Measurements from ENCODE around the gene ITPR1.

ITPR1 gene

DNA sequence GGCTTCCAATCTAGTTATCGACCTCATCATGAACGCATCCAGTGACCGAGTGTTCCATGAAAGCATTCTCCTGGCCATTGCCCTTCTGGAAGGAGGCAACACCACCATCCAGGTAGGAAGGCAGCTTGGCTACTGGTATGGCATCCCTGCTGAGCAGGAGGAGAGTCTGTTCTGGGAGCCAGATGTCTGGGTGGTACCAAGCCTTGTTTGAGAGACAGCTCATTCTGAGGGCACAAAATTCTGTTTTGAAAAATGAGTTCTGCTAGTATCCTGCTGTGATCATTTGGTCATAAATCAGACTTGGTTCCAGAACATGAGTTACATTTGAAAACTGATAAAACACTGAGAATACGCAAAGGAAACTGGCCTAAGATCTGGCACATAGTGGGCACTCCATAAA is 242.1 kb downstream of the ITPR1 start:
- no peak for DNase-seq (ENCODE audit: extremely low read depth in 1 of 2, low read depth in 1 of 2)

DNA sequence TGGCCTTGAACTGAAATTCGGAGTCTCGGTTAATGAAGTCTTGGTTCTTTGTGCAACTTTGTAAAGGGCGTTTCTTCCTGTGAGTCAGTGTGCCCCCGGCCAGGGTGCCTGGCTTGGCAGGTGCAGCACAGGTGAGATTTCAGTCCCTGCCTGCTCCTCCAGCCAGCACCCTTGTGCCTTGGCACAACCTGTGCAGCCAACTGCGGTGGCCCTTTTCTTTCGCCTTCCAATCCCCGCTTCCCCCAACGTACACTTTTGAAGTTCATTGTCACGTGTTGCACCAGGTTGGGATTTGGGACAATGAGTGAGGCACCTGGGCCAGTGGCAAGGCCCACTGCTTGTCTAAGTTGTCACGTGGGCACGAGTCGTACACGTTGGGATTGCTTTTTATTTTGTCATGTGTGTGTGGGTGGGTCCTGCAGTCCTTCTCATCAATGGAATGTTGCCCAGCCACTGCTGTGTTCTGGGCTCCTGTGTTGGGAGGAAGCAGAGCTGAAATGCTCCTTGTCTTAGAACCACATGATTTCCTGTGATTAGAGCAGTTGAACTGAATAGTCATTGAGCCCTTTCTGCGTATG is 243.2 kb downstream of the ITPR1 start:
- DNase-seq (ENCODE audit: extremely low read depth in 1 of 2, low read depth in 1 of 2), result no peak

DNA sequence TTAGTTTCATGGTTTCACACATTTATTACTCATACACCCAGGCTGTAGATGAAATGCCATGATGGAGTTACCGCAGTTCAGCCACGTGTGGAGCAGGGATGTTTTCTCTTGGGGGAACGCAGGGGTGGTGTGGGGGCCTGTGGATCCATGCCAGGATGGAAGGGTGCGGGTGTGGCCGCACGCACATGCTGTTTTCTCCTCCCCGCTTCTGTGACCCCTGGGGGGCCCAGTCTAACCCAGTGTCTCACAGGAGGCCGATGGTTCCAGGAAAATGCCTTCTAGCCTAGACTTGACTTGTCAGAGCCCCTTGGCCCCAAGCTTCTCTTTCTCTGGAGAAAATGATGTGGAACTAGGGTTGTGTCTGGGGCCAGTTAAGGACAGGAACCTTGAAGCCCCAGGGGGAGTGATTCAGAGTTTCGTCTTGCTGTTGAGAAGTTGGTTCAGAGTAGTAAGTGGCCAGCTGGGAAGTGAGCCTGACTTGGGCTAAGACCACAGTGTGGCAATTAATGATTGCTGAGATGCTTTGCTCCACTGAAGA is 245.7 kb downstream of the ITPR1 start:
- DNase-seq (ENCODE audit: extremely low read depth in 1 of 2, low read depth in 1 of 2), result no peak

DNA sequence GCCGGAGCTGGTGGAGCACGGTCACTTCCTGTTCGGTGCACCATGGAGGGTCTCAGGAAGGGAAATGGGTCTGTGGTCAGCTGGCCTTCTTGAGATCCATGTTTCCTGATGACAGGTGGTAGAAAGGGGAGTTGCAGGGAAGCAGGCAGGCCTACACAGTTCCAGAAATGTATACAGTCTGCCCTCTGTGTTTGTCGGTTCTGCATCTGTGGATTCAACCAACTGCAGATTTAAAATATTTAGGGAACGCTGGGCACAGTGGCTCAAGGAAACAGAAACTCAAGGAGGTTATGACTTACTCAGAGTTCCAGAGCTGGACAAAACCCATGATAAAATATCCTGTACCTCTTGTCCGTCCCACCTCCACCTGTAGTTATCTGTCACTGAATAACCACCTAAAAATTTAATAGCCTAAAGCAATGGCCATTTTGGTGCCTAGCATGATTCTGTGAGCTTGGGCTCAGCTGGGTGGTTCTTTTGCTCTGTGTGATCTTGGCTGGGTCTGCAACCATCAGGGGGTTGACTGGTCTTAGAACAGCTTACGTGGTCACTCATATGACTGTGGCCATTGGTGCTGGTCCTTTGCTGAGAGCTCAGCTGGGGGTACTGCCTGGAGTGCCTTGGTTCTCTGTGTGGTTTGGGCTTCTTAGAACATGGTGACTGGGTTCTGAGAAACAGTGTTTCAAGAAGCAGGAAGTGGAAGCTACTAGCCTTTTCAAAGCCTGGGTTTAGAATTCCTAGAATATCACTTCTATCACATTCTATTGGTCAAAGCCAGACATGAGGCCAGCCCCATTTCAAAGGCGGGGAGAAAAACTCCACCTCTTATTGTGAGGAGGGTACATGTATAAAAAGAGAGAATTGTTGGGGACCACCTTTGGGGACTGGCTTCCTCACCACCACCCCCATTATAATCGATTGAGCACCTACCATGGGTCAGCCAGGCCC is 246.4 kb downstream of the ITPR1 start:
- no peak for DNase-seq (ENCODE audit: extremely low read depth in 1 of 2, low read depth in 1 of 2)

DNA sequence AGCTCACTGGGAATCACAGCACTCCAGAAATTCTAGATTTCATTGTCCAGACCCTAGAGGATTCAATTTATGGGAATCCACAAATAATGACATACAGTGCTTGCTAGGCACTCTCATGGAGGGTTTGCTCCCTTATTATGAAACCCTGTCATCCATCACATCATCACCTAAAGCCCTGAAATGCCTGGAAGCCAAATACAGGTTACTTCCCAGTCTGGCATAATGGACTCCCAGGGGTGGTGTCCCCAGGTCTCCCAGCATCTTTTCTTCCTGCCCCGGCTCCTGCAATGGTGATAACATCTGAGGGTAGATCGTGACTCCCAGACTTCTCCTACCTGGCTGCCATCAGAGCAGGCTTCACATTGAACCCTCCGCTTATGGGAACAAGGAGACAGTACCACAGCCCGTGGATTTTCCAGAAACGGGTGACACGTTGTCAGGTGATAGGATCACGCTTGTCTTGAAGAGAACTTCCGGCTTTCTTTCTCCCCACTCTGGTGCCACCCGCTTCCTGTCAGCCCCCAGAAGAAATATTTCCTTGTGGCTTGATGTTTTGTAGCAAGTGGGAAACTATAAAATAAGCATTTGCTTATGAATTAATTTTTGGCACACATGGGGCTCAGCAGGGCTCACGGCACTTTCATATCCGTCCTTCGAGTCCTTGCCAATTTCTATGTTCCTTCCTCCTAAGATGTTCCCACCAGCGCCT is 247.4 kb downstream of the ITPR1 start:
- DNase-seq (ENCODE audit: extremely low read depth in 1 of 2, low read depth in 1 of 2), result no peak

DNA sequence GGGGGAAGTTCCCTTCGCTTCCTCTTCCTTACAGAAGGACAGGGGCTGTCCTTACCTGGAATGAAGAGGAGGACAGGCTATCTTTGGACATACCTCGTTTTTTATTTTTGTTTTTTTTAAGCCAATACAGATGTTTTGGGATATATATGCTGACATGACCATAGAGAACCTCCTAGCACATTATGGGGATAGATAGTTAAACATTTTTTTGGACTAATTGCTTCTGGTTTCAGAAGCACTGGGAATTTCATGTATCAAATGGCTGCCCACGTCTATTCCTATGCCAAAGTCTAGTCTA is 247.9 kb downstream of the ITPR1 start:
- no peak for DNase-seq (ENCODE audit: extremely low read depth in 1 of 2, low read depth in 1 of 2)

DNA sequence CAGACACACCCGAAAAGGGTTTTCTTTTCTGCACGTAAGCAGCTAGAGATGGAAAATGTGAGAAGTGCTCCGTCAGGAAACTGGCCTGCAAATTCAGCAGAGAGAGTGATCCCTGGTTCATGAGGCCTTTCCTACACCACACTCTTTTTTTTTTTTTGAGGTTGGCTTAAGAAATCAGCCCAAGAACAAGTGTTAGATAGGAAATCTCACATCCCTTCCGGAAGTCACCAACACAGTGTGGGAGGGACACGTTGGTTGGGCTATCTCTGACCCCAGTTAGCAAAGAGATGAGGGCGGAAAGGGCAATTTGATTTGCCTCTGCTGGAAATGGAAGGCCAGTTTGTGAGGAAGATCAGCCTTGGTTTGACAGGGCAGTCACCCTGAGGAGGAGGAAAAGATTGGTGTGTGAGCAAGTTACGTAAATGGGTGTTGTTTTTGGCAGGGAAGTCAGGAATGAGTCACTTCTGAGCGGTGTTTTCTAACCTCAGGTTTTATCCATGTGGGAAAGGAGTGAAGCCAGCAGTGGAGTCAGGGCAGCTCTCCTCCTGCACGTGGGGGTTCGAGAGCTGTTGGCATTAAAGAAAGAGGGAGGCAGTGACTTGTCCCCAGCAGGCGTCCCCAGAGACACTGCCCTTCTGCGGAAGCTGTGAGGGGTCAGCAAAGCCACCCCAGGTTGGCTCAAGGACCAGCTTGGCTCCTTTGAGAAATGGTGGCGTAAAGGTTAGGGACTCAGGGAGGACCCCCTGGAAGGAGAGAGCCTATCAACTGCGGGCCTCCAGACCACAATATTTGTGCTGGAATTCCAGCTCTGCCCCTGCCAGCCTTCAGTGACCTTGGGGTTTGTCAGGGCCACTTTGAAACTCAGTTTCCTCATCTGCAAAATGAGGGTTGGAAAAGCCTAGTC is 248.5 kb downstream of the ITPR1 start:
- DNase-seq (ENCODE audit: extremely low read depth in 1 of 2, low read depth in 1 of 2), result no peak

DNA sequence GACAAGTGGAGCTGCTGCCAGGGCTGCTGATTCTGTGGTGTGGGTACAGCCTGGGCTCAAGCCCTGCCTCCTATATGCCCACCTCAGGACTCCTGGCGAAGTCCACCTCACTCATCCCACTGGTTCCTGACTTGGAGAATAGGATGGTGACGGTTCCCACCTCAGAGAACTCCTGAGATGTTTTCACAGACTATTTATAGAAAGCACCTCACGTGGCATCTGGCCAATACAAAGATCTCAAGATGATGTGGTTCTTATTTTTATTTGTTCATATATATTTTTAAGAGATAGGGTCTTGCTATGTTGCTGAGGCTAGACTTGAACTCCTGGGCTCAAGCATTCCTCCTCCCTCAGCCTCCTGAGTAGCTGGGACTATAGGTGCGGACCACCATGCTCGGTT is 249.2 kb downstream of the ITPR1 start:
- DNase-seq (ENCODE audit: extremely low read depth in 1 of 2, low read depth in 1 of 2), result no peak

DNA sequence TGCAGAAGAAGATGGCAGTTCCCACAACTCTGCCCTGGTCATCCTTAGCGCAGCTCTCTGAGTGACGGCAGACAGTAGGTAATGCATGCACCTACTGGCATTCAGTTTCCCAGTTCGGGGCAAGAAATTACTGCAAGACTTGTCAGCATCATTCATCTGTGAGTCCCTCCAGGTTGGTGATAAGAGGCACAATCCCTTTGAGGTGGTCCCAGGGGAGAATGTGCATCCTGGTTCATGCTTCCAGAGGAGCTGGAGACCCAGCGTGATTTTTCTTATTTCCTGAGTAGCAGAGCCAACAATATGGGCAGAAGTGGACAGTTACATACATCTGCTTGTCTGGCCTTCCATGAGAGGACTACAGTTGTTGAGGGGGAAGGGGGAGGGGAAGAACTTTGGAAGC is 250.2 kb downstream of the ITPR1 start:
- DNase-seq (ENCODE audit: extremely low read depth in 1 of 2, low read depth in 1 of 2), result no peak

DNA sequence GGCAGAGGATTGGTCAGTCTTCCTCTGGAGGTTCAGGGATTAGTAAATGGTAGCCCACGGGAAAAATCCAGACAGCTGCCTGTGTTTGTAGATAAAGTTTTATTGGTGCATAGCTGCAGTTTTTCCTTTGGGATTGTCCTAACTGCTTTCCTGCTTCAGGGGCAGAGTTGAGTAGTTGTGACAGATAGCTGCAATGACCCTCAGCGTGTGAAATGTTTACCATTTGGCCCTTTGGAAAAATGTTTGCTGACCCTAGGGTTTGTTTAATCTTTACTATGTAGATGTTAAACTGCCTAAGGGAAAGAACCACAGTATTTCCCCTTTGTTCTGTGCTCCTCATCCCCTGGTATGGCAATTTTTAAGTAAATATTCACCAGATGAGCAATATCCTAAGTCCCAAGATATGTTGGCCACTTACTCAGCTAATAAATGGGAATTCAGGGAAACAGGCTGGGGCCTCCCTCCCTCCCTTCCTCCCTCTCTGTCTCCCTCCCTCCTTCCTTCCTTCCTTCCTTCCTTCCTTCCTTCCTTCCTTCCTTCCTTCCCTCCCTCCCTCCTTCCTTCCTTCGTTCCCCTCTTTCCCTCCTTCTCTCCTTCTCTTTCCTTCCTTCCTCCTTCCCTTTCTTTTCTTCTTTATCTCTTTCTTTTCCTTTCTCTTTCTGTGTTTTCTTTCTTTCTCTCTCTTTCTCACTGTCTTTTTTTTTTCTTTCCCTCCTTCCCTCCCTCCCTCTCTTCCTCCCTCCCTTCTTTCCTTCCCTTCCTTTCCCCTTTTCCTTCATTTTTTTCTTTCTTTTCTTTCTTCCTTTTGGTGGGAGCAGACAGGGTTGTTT is 251.5 kb downstream of the ITPR1 start:
- DNase-seq (ENCODE audit: extremely low read depth in 1 of 2, low read depth in 1 of 2), result no peak

DNA sequence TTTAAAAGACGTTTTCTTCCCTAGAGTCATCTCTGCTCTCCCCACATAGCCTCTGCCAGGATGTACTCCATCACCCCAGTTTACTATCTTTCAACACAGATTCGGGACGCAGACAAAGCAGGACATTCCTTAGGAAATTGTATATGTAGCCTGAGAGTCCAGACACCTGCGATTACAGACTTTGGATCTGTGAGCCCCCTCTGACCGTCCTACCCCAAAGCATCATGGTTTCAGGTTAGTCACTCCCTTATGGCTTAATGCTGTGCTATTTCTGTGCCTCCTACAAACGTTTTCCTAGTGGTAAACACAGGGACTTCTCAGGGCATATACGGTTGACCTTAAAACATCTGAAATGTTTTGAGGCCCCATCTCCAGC is 252.1 kb downstream of the ITPR1 start:
- no peak for DNase-seq (ENCODE audit: extremely low read depth in 1 of 2, low read depth in 1 of 2)

DNA sequence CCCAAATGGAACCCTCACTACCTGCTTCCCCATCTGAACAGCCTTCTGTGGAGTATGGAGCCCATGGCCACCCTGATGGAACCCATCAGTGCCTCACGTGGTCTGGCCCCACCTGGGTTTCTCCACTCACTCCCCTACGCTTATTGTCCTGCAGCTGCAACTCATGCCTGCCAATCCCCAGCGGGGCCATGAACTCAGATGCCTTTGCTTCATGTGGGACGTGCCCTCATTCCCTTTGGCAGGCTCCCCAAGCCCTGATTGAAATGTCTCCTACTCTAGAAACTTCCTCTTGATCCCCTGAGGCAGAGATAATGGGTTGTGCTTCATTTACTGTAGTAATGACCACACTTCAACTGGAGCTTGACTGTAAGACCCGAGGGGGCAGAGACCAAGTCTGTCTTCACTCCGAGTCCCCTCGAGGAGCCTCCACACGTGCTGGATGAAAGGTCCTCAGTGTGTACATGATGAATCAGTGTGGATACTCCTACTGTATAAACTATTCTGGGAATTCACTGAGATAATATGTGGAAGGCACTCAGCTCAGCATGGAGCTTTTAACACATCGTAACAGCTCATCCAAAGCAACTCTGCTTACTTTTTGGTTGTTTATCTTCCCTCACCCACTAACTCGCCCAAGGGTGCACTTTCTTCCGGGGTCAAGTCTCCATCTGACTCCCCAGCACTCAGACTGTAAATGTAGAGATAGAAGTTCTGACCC is 253.3 kb downstream of the ITPR1 start:
- no peak for DNase-seq (ENCODE audit: extremely low read depth in 1 of 2, low read depth in 1 of 2)

DNA sequence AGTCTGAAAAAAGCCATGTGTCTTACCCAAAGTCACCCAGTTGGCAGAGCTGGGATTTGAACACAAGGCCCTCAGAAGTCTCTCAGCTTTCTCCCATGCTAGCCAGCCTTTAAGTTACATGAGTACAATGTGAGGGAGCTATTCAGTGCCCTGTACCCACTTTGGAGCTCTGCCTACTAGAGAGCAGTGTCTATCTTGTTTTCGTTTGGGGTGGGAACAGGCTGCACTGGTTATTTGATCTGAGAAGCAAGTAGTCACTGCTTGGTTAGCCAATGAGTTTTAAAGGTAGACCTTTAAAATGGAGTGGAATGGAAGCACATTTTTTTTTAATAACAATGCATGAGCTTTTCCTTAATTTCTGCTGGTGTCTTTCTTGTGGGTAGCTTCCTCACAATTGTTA is 255.0 kb downstream of the ITPR1 start:
- no peak for DNase-seq (ENCODE audit: extremely low read depth in 1 of 2, low read depth in 1 of 2)

DNA sequence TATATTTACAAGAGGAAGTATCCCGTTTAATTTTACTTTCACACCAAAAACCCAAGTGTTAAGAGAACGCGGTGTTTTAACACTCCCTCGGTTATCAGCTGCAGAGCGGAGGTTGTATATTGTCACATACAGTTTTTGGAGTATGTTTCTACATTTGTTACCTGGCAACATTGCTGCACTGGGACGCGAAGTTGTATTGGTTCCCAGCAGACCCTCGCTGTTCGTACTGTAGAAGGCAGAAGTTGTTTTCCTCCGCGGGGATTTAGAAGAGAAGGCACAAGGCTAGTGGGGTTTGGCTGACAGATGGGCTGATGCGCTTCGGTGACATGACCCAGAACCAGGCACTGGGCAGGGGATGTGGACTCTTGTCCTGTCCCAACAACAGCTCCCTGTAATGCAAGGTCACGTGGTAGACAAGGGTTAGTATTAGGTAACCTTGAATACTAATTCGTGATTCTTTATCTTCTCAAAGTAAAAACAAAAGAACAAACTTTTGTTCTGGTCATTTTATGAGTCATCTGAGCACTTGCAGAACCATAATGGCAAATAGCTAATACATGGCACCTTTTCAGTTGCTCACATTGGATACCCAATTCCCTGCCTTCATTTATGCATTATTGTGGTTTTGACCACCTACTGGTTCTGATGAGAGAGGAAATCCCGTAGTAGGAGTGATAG is 255.7 kb downstream of the ITPR1 start:
- no peak for DNase-seq (ENCODE audit: extremely low read depth in 1 of 2, low read depth in 1 of 2)

DNA sequence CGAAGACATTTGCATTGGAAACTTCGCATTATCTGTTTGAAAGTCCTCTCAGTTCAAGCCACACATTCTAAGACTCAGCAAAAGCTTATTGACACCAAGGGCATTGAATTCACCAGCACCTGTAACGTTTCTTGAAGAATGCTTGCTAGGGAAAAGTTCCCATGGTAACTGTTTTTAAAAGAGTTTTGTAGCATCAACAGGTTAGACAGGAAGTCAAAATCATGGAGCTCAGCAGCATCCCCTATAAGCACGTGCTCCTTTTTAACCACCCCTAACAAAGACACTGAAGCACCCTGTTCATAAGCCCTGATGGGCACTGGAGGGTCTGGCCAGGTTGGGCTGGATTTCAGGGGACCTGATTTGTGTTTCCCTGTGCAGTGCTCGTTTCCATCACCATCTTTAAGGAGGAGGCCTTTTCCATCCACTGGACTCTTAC is 256.4 kb downstream of the ITPR1 start:
- no peak for DNase-seq (ENCODE audit: extremely low read depth in 1 of 2, low read depth in 1 of 2)

DNA sequence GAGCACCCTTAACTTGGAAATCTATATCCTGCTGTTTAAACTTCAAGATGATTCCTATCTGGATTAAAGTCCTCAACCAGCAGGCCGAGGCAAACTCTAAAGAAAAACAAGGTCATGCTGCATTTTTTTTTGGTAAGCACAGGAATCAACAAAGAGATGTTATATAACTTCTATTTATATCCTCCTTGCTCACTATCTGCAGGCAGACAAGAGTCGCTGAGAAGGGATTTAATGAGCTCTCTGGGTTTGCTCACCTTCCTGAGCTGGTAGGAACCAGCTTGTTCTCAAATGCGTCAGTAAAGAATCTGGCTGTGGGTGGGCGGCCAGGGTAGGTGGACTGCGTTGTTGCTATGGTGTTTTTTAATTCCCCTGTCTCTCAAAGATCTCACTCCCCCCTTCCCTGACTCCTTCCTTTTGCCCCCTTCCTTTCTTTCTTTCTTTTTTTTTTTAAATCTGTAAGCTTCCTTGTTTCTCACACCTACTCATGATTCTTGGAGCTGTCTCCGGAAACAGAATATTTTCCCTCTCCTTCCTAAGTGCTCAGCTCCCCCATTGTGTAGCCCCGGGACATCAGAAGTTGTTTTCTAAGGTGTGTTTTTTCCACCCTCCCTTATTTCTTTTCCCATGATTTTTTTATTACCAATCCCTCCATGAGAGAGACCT is 257.3 kb downstream of the ITPR1 start:
- DNase-seq (ENCODE audit: extremely low read depth in 1 of 2, low read depth in 1 of 2), result no peak

DNA sequence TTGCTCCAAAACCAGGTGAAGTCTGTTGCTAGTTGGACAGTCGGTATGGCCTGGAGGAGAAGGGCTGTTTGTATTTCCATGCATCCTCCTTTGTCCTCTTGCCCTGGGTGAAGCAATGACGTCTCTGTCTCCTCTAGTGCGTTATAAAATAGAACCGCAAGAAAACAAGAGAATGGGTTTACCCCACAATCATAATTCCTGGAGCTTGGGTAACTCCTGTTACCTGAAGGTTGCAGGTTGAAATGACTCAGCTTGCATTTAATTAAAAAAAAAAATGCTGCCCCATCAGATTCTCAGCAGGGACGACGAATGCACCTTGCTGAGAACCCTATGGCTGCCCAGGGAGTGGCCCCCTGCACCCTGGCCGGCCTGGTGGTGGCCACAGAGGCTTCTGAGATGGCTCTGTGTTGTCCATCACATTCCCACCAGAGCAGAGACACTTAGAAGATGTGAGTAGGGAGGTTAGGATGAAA is 257.9 kb downstream of the ITPR1 start:
- no peak for DNase-seq (ENCODE audit: extremely low read depth in 1 of 2, low read depth in 1 of 2)

DNA sequence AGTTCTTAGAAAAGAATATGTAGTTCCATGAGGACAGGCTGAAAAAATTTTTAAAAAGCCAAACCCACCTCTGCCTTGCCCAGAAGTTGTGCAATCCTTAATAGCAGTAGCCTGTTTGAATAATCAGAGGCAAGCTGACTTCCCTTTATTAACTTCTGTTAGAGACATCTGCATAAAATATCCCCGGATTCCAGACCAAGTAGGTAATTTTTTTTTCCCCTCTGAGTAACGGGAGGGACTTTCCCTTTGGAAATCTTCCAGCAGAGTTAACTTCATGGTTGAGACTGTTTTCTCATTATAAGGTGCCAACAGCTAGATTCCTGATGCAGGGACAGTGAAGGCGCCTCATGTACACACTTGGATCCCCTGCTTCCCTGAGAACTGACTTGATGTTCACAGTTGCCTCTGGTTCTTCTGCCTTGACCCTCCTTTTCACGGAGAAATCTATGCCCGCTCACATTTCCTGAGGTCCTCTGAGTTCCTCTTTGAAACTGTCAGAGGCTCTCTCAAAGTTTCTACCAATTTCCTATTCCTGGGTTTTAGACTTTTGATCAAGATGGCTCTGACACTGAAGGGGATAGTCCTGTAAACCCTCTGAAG is 258.5 kb downstream of the ITPR1 start:
- DNase-seq (ENCODE audit: extremely low read depth in 1 of 2, low read depth in 1 of 2), result no peak

All from activated CD8-positive, alpha-beta memory T cell treated with anti-CD3 and anti-CD28 coated beads for 1 hour (primary cell).